GM12878 (cell line): ENCODE results near the gene NPPB. TPM values are rescaled to one million over a fixed set of nuclear protein-coding genes. Genes with fewer than 3 reads are reported as not detected.

Source experiments
- ATAC-seq: fragments of 200-7000 bp; cut with Tn5 transposase; 3 replicates; pipeline ENCODE4 v1.9.1; 2020; ENCODE audit warnings: mild to moderate bottlenecking, moderate library complexity
- BruUV-seq: library from RNA; stranded (reverse); fragments of 400-500 nt; replicated peaks from 2 replicates; lab custom pipeline; 2021; lab: Mats Ljungman, UMichigan
- CTCF ChIA-PET: fragments of 300-600 bp; sonication (Branson Sonifier 250); formaldehyde crosslinking; extraction: SDS; loops from one replicate; lab custom pipeline; 2021; ENCODE audit warnings: inconsistent platforms; lab: Yijun Ruan, JAX
- POLR2A ChIA-PET: fragments of 350-600 bp; formaldehyde crosslinking; extraction: SDS; loops from one replicate; lab custom pipeline; 2021; ENCODE audit warnings: inconsistent platforms; lab: Charles Lee
- RAD21 ChIA-PET: fragments of 300-600 bp; sonication (Branson Sonifier 250); formaldehyde crosslinking; loops from one replicate; lab custom pipeline; 2023; ENCODE audit warnings: antibody characterized with exemption; ENCODE audit not compliant: unreplicated experiment; lab: Charles Lee
- SMC1A ChIA-PET: fragments of 300-600 bp; sonication (Branson Sonifier 250); formaldehyde crosslinking; loops from one replicate; lab custom pipeline; 2023; ENCODE audit not compliant: unreplicated experiment, uncharacterized antibody; lab: Charles Lee
- DNase-seq: peaks from one replicate; pipeline ENCODE4 v3.0.0-alpha.2; 2011; ENCODE audit warnings: low read depth, low spot score
- FAIRE-seq: peaks from 3 replicates; lab custom pipeline; 2011; peaks lifted over from hg19 to GRCh38; lab: Jason Lieb, UNC
- H2AFZ ChIP-seq: 2 replicates; pipeline ENCODE4 v1.6.0; 2011; ENCODE audit warnings: low read depth, low read length, control low read depth; ENCODE audit not compliant: control insufficient read depth
- H3K27ac ChIP-seq: 2 replicates; pipeline ENCODE4 v1.5.1; 2011; ENCODE audit warnings: control low read depth; ENCODE audit not compliant: control insufficient read depth, insufficient read depth
- H3K27me3 ChIP-seq, 2 experiments: replicated peaks in 1 of 2; 2 replicates each; pipeline versions ENCODE4 v1.6.0 to v1.6.1; 2011; ENCODE audit warnings: low read length in 1 of 2; ENCODE audit not compliant: control insufficient read depth in 2 of 2, insufficient read depth in 2 of 2
- H3K36me3 ChIP-seq, 2 experiments: 2 replicates each; pipeline ENCODE4 v1.5.1; 2011; ENCODE audit warnings: low read length in 1 of 2; ENCODE audit not compliant: control insufficient read depth in 2 of 2, insufficient read depth in 2 of 2
- H3K4me1 ChIP-seq: 2 replicates; pipeline ENCODE4 v1.6.1; 2011; ENCODE audit warnings: mild to moderate bottlenecking, low read length, moderate library complexity, mixed read lengths; ENCODE audit not compliant: control insufficient read depth, insufficient read depth
- H3K4me2 ChIP-seq: 2 replicates; pipeline ENCODE4 v1.6.0; 2011; ENCODE audit warnings: control low read depth; ENCODE audit not compliant: control insufficient read depth, insufficient read depth
- H3K4me3 ChIP-seq: fragments of 200-600 bp; sonication (generic); 2 replicates; pipeline ENCODE4 v1.5.1; 2016
- H3K79me2 ChIP-seq: 2 replicates; pipeline ENCODE4 v1.6.0; 2011; ENCODE audit warnings: low read length; ENCODE audit not compliant: control insufficient read depth, insufficient read depth
- H3K9ac ChIP-seq: 2 replicates; pipeline ENCODE4 v1.8.0; 2011; ENCODE audit warnings: low read length, control low read depth, mixed read lengths; ENCODE audit not compliant: control insufficient read depth, insufficient read depth
- H3K9me3 ChIP-seq: replicated peaks from 3 replicates; pipeline ENCODE4 v1.5.1; 2011; ENCODE audit warnings: mild to moderate bottlenecking, low read length; ENCODE audit not compliant: control insufficient read depth, insufficient read depth
- H4K20me1 ChIP-seq: 2 replicates; pipeline ENCODE4 v1.6.0; 2011; ENCODE audit not compliant: control insufficient read depth, insufficient read depth
- CBX5 ChIP-seq: sonication (generic); IDR thresholded peaks from 2 replicates; pipeline ENCODE4 v1.6.1; 2016; ENCODE audit warnings: low read depth, moderate library complexity, mild to moderate bottlenecking, inconsistent platforms
- HDAC2 ChIP-seq: fragments of 200-600 bp; sonication (generic); IDR thresholded peaks from 2 replicates; pipeline ENCODE4 v1.6.1; 2017
- RB1 ChIP-seq: fragments of 450-650 bp; formaldehyde crosslinking; IDR thresholded peaks from 2 replicates; pipeline ENCODE4 v1.6.1; 2017; ENCODE audit warnings: mild to moderate bottlenecking, borderline replicate concordance
- REST ChIP-seq: IDR thresholded peaks from 2 replicates; pipeline ENCODE4 v1.6.1; 2012; ENCODE audit warnings: mild to moderate bottlenecking, low read depth, low read length
- SIX5 ChIP-seq: IDR thresholded peaks from 2 replicates; pipeline ENCODE4 v1.6.1; 2011; ENCODE audit warnings: mild to moderate bottlenecking, low read depth, low read length, moderate library complexity; ENCODE audit not compliant: severe bottlenecking
- TCF3 ChIP-seq: IDR thresholded peaks from 2 replicates; pipeline ENCODE4 v1.6.1; 2012; ENCODE audit warnings: low read depth, mild to moderate bottlenecking, low read length, borderline replicate concordance; ENCODE audit not compliant: insufficient read depth
- ZNF687 ChIP-seq: fragments of 450-650 bp; IDR thresholded peaks from 2 replicates; pipeline ENCODE4 v1.6.1; 2017; ENCODE audit warnings: mild to moderate bottlenecking, moderate library complexity
- WGBS: methylation state at CpG from one replicate; pipeline ENCODE4 v1.1.6; 2016; ENCODE audit warnings: low lambda C conversion rate; ENCODE audit not compliant: insufficient replicate concordance, insufficient coverage; ENCODE audit errors: missing lambda C conversion rate; 5-methylcytosine and 5-hydroxymethylcytosine counted together
- in situ Hi-C: fragments of 300-500 bp; cut with MboI; formaldehyde crosslinking; loops from 9 replicates; pipeline ENCODE4 v1.14.3; 2018; ENCODE audit warnings: mixed read lengths
- intact Hi-C: fragments of 100-400 bp; cut with micrococcal nuclease; formaldehyde crosslinking; loops from one replicate; pipeline ENCODE4 v1.14.2; 2022; ENCODE audit not compliant: unreplicated experiment
- polyA plus RNA-seq, 11 experiments: library from polyadenylated mRNA; depleted of rRNA in 4 of 11; unstranded in 6 of 11; stranded (reverse) in 5 of 11; fragments of >200 nt; fragmentation: Nextera tagmentation in 4 of 11; fragmentation: Illumina TruSeq in 1 of 11; extraction: Ambion mirVana in 4 of 11; extraction: Trizol in 1 of 11; gene quantifications; 1 replicate in 1 of 11; 2 replicates in 10 of 11; pipeline versions ENCODE4 v1.2.1 to v1.2.3, GENCODE V29; 2011 to 2016; ENCODE audit warnings: inconsistent platforms in 2 of 11, missing spikeins in 2 of 11, low read depth in 1 of 11
- total RNA-seq, 4 experiments: library from RNA; depleted of rRNA in 3 of 4; stranded (reverse); fragments of >200 nt in 3 of 4; fragmentation: Illumina TruSeq in 1 of 4; extraction: Trizol in 1 of 4; gene quantifications; 2 replicates each; pipeline versions ENCODE4 v1.2.1 to v1.2.3, GENCODE V29; 2013 to 2021

Gene NPPB
- total and polyA plus RNA-seq, 10 of the 15 experiments (the other 5 are each of a cell fraction or from before 2014, with no cell fraction given): not detected

- no peak overlapping the region for H3K9ac ChIP-seq
- WGBS: 98% methylated on average over 9 of the region's 9 CpGs
- ChIA-PET CTCF (interaction anchor here (1.5 kb wide), 1 partner anchor 11 kb away, joined by 3 read pairs; no protein-coding TSS in a partner anchor), POLR2A (no interaction called here), RAD21 (no interaction called here), SMC1A (no interaction called here)
- H2AFZ ChIP-seq: no peak overlapping the region
- intact Hi-C loops (no loop called here), in situ Hi-C loops (no loop called here)
- peaks cover 10 to 29% of the 10 kb centered on the region in 2 experiments; a peak in 3 of 4 replicates for H3K36me3 ChIP-seq
- H3K27ac ChIP-seq: no peak overlapping the region
- no peak for TF ChIP-seq CBX5
- TF ChIP-seq REST: no peak
- TF ChIP-seq RB1: no peak
- FAIRE-seq (no peak), ATAC-seq (no peak), DNase-seq (no peak)
- H4K20me1 ChIP-seq: no peaks in the 10 kb centered on the region
- H3K4me1 ChIP-seq: no peaks in the 10 kb centered on the region
- H3K9me3 ChIP-seq: no peaks in the 10 kb centered on the region
- no TSS peak for BruUV-seq
- no peaks in the 10 kb centered on the region for H3K27me3 ChIP-seq
- no peaks in the 10 kb centered on the region for H3K79me2 ChIP-seq
- no peak overlapping the region for H3K4me2 ChIP-seq
- no peak overlapping the region for H3K4me3 ChIP-seq
Observed at GRCh38 chr1:11826946-11827345, 31.8 kb downstream of the NPPB start.

GRCh38 chr1:11825131-11825530 is 33.6 kb downstream of the NPPB start:
- Histone ChIP-seq H2AFZ (no peak overlapping the region), H3K9ac (no peak overlapping the region), H3K79me2 (no peaks in the 10 kb centered on the region), H4K20me1 (no peaks in the 10 kb centered on the region), H3K9me3 (no peaks in the 10 kb centered on the region), H3K4me2 (no peak overlapping the region), H3K36me3 (peaks cover 10 to 25% of the 10 kb centered on the region in 2 experiments; a peak in 3 of 4 replicates), H3K27me3 (no peaks in the 10 kb centered on the region), H3K27ac (no peak overlapping the region), H3K4me3 (no peak overlapping the region), H3K4me1 (no peaks in the 10 kb centered on the region)
- SMC1A ChIA-PET: no interaction called here
- DNase-seq (no peak), ATAC-seq (no peak), FAIRE-seq (no peak)
- BruUV-seq: no TSS peak
- intact Hi-C loops: no loop called here
- WGBS: 89% methylated on average over 7 of the region's 7 CpGs
- POLR2A ChIA-PET: interaction anchor here (0.6 kb wide), 1 partner anchor 137 kb away, joined by 4 read pairs; no protein-coding TSS in a partner anchor
- in situ Hi-C loops: no loop called here
- RAD21 ChIA-PET: no interaction called here
- CTCF ChIA-PET: interaction anchor here (1.0 to 2.5 kb wide), 2 partner anchors 13 to 43 kb away, joined by 3 to 9 read pairs; no protein-coding TSS in a partner anchor
- TF ChIP-seq HDAC2 (no peak), SIX5 (no peak), ZNF687 (no peak), TCF3 (no peak)
